Fibroblast of lung (primary cell): Measurements from ENCODE around the gene QRICH2. TPM values are rescaled to one million over a fixed set of nuclear protein-coding genes. Genes with fewer than 3 reads are reported as not detected.
"Not testable (repeated sequence)": the region's sequence is repeated elsewhere in the genome, so short reads cannot be mapped to it uniquely, and the experiment has no call there.

ENCODE experiments used
- DNase-seq, 2 donors: peaks; one replicate each; pipeline versions ENCODE4 v3.0.0 to v3.0.0-alpha.2; 2010; ENCODE audit warnings: low read depth in 2 of 2
- H2AFZ ChIP-seq: 2 replicates; pipeline ENCODE4 v1.5.1; 2012; ENCODE audit warnings: low read length, control low read depth, inconsistent platforms
- H3K27ac ChIP-seq: 2 replicates; pipeline ENCODE4 v1.5.1; 2011; ENCODE audit warnings: low read length, control low read depth; ENCODE audit not compliant: insufficient read depth
- H3K27me3 ChIP-seq: 2 replicates; pipeline ENCODE4 v1.5.1; 2011; ENCODE audit warnings: mild to moderate bottlenecking, low read length; ENCODE audit not compliant: control insufficient read depth, insufficient read depth
- H3K36me3 ChIP-seq: 2 replicates; pipeline ENCODE4 v1.5.1; 2011; ENCODE audit warnings: low read length; ENCODE audit not compliant: control insufficient read depth, insufficient read depth
- H3K4me1 ChIP-seq: 2 replicates; pipeline ENCODE4 v1.5.1; 2011; ENCODE audit warnings: low read length; ENCODE audit not compliant: control insufficient read depth, insufficient read depth; ENCODE audit errors: extremely low read depth
- H3K4me2 ChIP-seq: 2 replicates; pipeline ENCODE4 v1.5.1; 2011; ENCODE audit warnings: low read length, control low read depth; ENCODE audit not compliant: insufficient read depth; ENCODE audit errors: extremely low read depth
- H3K4me3 ChIP-seq, 4 experiments: fragments of 200-600 bp in 1 of 4; sonication (generic) in 1 of 4; replicated peaks in 1 of 4; 2 replicates each; pipeline ENCODE4 v1.5.1; 2011 to 2016; ENCODE audit warnings: low read length in 4 of 4, low read depth in 3 of 4, mild to moderate bottlenecking in 3 of 4, control low read depth in 2 of 4, inconsistent platforms in 1 of 4, mixed read lengths in 1 of 4; ENCODE audit not compliant: insufficient read depth in 1 of 4; ENCODE audit errors: control extremely low read depth in 1 of 4
- H3K79me2 ChIP-seq: 2 replicates; pipeline ENCODE4 v1.5.1; 2012; ENCODE audit warnings: mild to moderate bottlenecking, low read length, inconsistent platforms; ENCODE audit not compliant: control insufficient read depth, insufficient read depth
- H3K9ac ChIP-seq: 2 replicates; pipeline ENCODE4 v1.5.1; 2011; ENCODE audit warnings: mild to moderate bottlenecking, low read length, control low read depth; ENCODE audit not compliant: insufficient read depth
- H3K9me3 ChIP-seq: 2 replicates; pipeline ENCODE4 v1.5.1; 2012; ENCODE audit warnings: low read depth, low read length; ENCODE audit not compliant: control insufficient read depth, insufficient read depth
- H4K20me1 ChIP-seq: 2 replicates; pipeline ENCODE4 v1.5.1; 2011; ENCODE audit warnings: low read length; ENCODE audit not compliant: control insufficient read depth, insufficient read depth; ENCODE audit errors: extremely low read depth
- CTCF ChIP-seq, 2 donors: IDR thresholded peaks in 1 of 2; conservative IDR thresholded peaks in 1 of 2; 1 replicate in 1 of 2; 2 replicates in 1 of 2; pipeline ENCODE4 v1.5.1; 2011 to 2012; ENCODE audit warnings: low read length in 2 of 2, control low read depth in 1 of 2, inconsistent platforms in 1 of 2, low read depth in 1 of 2, mild to moderate bottlenecking in 1 of 2
- EZH2 ChIP-seq: IDR thresholded peaks from 2 replicates; pipeline ENCODE4 v1.5.1; 2012; ENCODE audit warnings: low read length, control low read depth, mild to moderate bottlenecking; ENCODE audit errors: missing control alignments
- polyA plus RNA-seq, 2 donors: library from polyadenylated mRNA; depleted of rRNA in 1 of 2; stranded (reverse) in 1 of 2; unstranded in 1 of 2; fragments of >200 nt; gene quantifications; 2 replicates each; pipeline ENCODE4 v1.2.1, GENCODE V29; 2011 to 2012; ENCODE audit warnings: missing spikeins in 1 of 2
- total RNA-seq: library from RNA; depleted of rRNA; stranded (reverse); fragments of >200 nt; gene quantifications from 2 replicates; pipeline ENCODE4 v1.2.1, GENCODE V29; 2014

The QRICH2 gene
- total and polyA plus RNA-seq, 2 donors (not counting 1 experiment from before 2014, with no cell fraction given), result 0.26 to 4.3 TPM

- no peaks in the 10 kb centered on the region for H4K20me1 ChIP-seq
- TF ChIP-seq CTCF (conservative IDR thresholded peaks at IDR 0.05 in 1 of 2, IDR thresholded peaks at IDR 0.05 in 1 of 2; ENCODE audit: low read depth in 1 of 2, low read length in 2 of 2) (no peak), EZH2 (no peak)
- no peak overlapping the region for H3K27ac ChIP-seq
- no peak overlapping the region for H3K4me3 ChIP-seq
- H3K9me3 ChIP-seq, result no peaks in the 10 kb centered on the region
- no peaks in the 10 kb centered on the region for H3K36me3 ChIP-seq
- H3K4me2 ChIP-seq, result no peak overlapping the region
- no peak overlapping the region for H2AFZ ChIP-seq
- peaks cover 2% of the 10 kb centered on the region for H3K4me1 ChIP-seq
- no peak overlapping the region for H3K9ac ChIP-seq
- no peak for DNase-seq
- H3K27me3 ChIP-seq, result no peaks in the 10 kb centered on the region
- H3K79me2 ChIP-seq, result no peaks in the 10 kb centered on the region
These were observed 73.8 kb downstream of the QRICH2 start for GRCh38 chr17:76234354-76234679.

DNA sequence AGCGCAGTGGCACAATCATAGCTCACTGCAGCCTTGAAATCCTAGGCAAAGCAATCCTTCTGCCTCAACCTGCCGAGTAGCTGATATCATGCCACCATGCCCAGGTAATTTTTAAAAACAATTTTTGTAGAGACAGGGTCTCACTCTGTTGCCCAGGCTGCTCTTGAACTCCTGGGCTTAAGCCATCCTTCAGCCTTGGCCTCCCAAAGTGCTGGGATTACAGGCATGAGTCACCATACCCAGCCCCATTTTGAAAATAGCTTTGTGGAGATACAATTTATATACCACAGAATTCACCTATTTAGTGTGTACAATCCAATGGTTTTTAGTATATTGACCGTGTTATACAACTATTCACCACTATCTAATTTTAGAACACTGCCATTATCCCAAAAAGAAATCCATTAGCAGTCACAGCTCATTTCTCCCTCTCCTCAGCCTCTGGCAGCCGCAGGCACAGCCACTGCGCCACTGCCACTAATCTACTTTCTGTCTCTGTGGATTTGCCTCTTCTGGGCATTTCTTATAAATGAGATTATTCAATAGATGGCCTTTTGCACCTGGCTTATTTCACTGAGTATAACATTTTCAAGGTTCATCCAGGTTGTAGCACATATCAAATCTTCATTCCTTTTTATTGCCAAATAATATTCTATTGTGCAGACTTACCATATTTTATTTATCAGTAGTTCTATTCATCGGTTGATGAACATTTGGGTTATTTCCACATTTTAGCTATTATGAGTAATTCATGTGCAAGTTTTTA lies 74.3 kb downstream of the QRICH2 start:
- Histone ChIP-seq H3K4me1 (peaks cover 2% of the 10 kb centered on the region), H3K9ac (no peak overlapping the region)

DNA sequence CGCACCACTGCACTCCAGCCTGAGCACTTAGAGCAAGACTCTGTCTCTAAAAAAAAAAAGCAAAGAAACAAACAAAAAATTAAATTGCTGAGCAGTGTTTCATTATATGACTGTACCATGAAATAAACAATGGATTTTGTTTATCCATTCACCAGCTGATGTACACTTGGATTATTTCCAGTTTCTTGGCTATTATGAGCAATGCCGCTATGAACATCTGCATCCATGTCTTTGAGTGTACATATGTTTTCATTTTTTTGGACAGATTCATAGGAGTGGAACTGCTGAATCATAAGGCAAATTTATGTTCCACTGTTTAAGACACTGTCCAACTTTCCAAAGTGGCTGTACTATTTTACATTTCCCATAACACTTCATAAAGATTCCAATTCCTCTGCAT lies 75.7 kb downstream of the QRICH2 start:
- Histone ChIP-seq H3K27me3 (no peaks in the 10 kb centered on the region), H3K27ac (peak overlapping the region; percentile 67), H3K4me2 (peak overlapping the region; percentile 49), H3K9ac (no peak overlapping the region), H4K20me1 (no peaks in the 10 kb centered on the region), H2AFZ (no peak overlapping the region), H3K4me1 (peaks cover 2% of the 10 kb centered on the region), H3K4me3 (no peak overlapping the region), H3K79me2 (no peaks in the 10 kb centered on the region), H3K9me3 (no peaks in the 10 kb centered on the region), H3K36me3 (no peaks in the 10 kb centered on the region)
- DNase-seq, result peak; percentile 65 to 97
- no peak for TF ChIP-seq EZH2
- TF ChIP-seq CTCF (conservative IDR thresholded peaks at IDR 0.05 in 1 of 2, IDR thresholded peaks at IDR 0.05 in 1 of 2; ENCODE audit: low read depth in 1 of 2, low read length in 2 of 2), result no peak

More for the DNA sequence above, 74.3 kb downstream of the QRICH2 start:
- H3K36me3 ChIP-seq, result no peaks in the 10 kb centered on the region
- no peaks in the 10 kb centered on the region for H3K27me3 ChIP-seq
- no peaks in the 10 kb centered on the region for H3K9me3 ChIP-seq
- no peak overlapping the region for H2AFZ ChIP-seq
- TF ChIP-seq CTCF (conservative IDR thresholded peaks at IDR 0.05 in 1 of 2, IDR thresholded peaks at IDR 0.05 in 1 of 2; ENCODE audit: low read depth in 1 of 2, low read length in 2 of 2) (no peak), EZH2 (no peak)
- H3K27ac ChIP-seq, result no peak overlapping the region
- H3K79me2 ChIP-seq, result no peaks in the 10 kb centered on the region
- no peak overlapping the region for H3K4me3 ChIP-seq
- no peak overlapping the region for H3K4me2 ChIP-seq
- DNase-seq, result no peak
- H4K20me1 ChIP-seq, result no peaks in the 10 kb centered on the region

DNA sequence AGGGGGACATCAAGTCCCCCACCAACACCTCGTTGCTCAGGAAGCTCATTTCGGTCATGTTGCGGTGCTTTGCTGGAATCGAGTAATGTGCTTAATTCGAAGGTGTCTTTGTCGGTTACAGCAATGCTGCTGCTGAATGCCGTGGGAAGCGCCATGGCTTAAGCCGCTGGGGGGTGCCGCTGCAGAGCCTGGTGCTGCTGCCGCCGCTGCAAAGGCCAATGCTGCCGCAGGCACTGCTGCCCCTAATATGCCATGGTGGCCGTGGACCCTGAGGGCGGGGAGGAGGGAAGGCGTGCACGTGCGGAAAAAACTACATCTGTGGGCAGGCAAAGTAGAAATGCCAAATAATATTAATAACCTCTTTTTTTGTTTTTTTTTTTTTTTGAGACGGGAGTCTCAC lies 81.3 kb downstream of the QRICH2 start:
- not testable (repeated sequence) for H3K4me2 ChIP-seq, H3K9me3 ChIP-seq, H3K27ac ChIP-seq, H3K36me3 ChIP-seq, H2AFZ ChIP-seq, H3K79me2 ChIP-seq, H3K4me1 ChIP-seq, H3K9ac ChIP-seq, DNase-seq, H4K20me1 ChIP-seq, H3K27me3 ChIP-seq, H3K4me3 ChIP-seq
